ENCODE data around the gene TOM1L2. TPM values are rescaled to one million over a fixed set of nuclear protein-coding genes. Genes with fewer than 3 reads are reported as not detected.

TOM1L2 gene
- total and polyA plus RNA-seq, 2 donors from 2014 or later, result 28.2 to 59.4 TPM

- FAIRE-seq, result no peak
- intact Hi-C loops (cut with DNase I), result no loop called here
Measured at GRCh38 chr17:17954079-17954478, 18.1 kb downstream of the TOM1L2 start.

GRCh38 chr17:17952691-17953090, 19.5 kb downstream of the TOM1L2 start:
- no peak for DNase-seq
- intact Hi-C loops (cut with DNase I), result no loop called here
- H3K4me3 ChIP-seq (ENCODE audit: low read length in 3 of 3), result no peak overlapping the region
- TF ChIP-seq CTCF (IDR thresholded peaks at IDR 0.05; ENCODE audit: borderline replicate concordance, extremely low read depth, insufficient read depth), result no peak
- H3K9me3 ChIP-seq (ENCODE audit: control insufficient read depth in 2 of 3, insufficient read depth in 1 of 3, low read length in 3 of 3), result no peaks in the 10 kb centered on the region
- H3K27ac ChIP-seq (ENCODE audit: low read depth in 2 of 2, low read length in 2 of 2), result no peak overlapping the region
- no peak for FAIRE-seq
- H3K4me1 ChIP-seq (ENCODE audit: control insufficient read depth in 2 of 3, insufficient read depth in 2 of 3, low read depth in 1 of 3, low read length in 3 of 3), result peaks cover 0 to 3% (median 1%) of the 10 kb centered on the region in 3 donors
- H3K9ac ChIP-seq (ENCODE audit: low read length in 3 of 3), result no peak overlapping the region
- H3K36me3 ChIP-seq (ENCODE audit: control insufficient read depth in 2 of 3, insufficient read depth in 3 of 3, low read length in 3 of 3), result no peaks in the 10 kb centered on the region
- no peaks in the 10 kb centered on the region for H3K27me3 ChIP-seq (ENCODE audit: control insufficient read depth, insufficient read depth, low read length)

More at GRCh38 chr17:17954079-17954478, 18.1 kb downstream of the TOM1L2 start:
- no peak for DNase-seq
- no peaks in the 10 kb centered on the region for H3K36me3 ChIP-seq (ENCODE audit: control insufficient read depth in 2 of 3, insufficient read depth in 3 of 3, low read length in 3 of 3)
- H3K27me3 ChIP-seq (ENCODE audit: control insufficient read depth, insufficient read depth, low read length), result no peaks in the 10 kb centered on the region
- H3K4me3 ChIP-seq (ENCODE audit: low read length in 3 of 3), result no peak overlapping the region
- H3K4me1 ChIP-seq (ENCODE audit: control insufficient read depth in 2 of 3, insufficient read depth in 2 of 3, low read depth in 1 of 3, low read length in 3 of 3), result peaks cover 0 to 15% (median 14%) of the 10 kb centered on the region in 3 donors
- H3K9ac ChIP-seq (ENCODE audit: low read length in 3 of 3), result no peak overlapping the region
- H3K9me3 ChIP-seq (ENCODE audit: control insufficient read depth in 2 of 3, insufficient read depth in 1 of 3, low read length in 3 of 3), result no peaks in the 10 kb centered on the region
- H3K27ac ChIP-seq (ENCODE audit: low read depth in 2 of 2, low read length in 2 of 2), result no peak overlapping the region
- TF ChIP-seq CTCF (IDR thresholded peaks at IDR 0.05; ENCODE audit: borderline replicate concordance, extremely low read depth, insufficient read depth), result no peak

GRCh38 chr17:17951524-17951923, 20.7 kb downstream of the TOM1L2 start:
- FAIRE-seq (no peak), DNase-seq (no peak)
- H3K27ac ChIP-seq (ENCODE audit: low read depth in 2 of 2, low read length in 2 of 2), result no peak overlapping the region
- no peak for TF ChIP-seq CTCF (IDR thresholded peaks at IDR 0.05; ENCODE audit: borderline replicate concordance, extremely low read depth, insufficient read depth)
- intact Hi-C loops (cut with DNase I), result no loop called here
- no peaks in the 10 kb centered on the region for H3K27me3 ChIP-seq (ENCODE audit: control insufficient read depth, insufficient read depth, low read length)
- no peak overlapping the region for H3K4me3 ChIP-seq (ENCODE audit: low read length in 3 of 3)
- H3K9me3 ChIP-seq (ENCODE audit: control insufficient read depth in 2 of 3, insufficient read depth in 1 of 3, low read length in 3 of 3), result no peaks in the 10 kb centered on the region
- H3K9ac ChIP-seq (ENCODE audit: low read length in 3 of 3), result no peak overlapping the region
- no peaks in the 10 kb centered on the region for H3K36me3 ChIP-seq (ENCODE audit: control insufficient read depth in 2 of 3, insufficient read depth in 3 of 3, low read length in 3 of 3)
- peaks cover 0 to 3% (median 0%) of the 10 kb centered on the region in 3 donors for H3K4me1 ChIP-seq (ENCODE audit: control insufficient read depth in 2 of 3, insufficient read depth in 2 of 3, low read depth in 1 of 3, low read length in 3 of 3)

- no peak overlapping the region for H3K9ac ChIP-seq (ENCODE audit: low read length in 3 of 3)
- FAIRE-seq, result no peak
- H3K36me3 ChIP-seq (ENCODE audit: control insufficient read depth in 2 of 3, insufficient read depth in 3 of 3, low read length in 3 of 3), result no peaks in the 10 kb centered on the region
- DNase-seq, result no peak
- H3K27ac ChIP-seq (ENCODE audit: low read depth in 2 of 2, low read length in 2 of 2), result no peak overlapping the region
- no peaks in the 10 kb centered on the region for H3K27me3 ChIP-seq (ENCODE audit: control insufficient read depth, insufficient read depth, low read length)
- H3K4me3 ChIP-seq (ENCODE audit: low read length in 3 of 3), result no peak overlapping the region
- no peak for TF ChIP-seq CTCF (IDR thresholded peaks at IDR 0.05; ENCODE audit: borderline replicate concordance, extremely low read depth, insufficient read depth)
- intact Hi-C loops (cut with DNase I), result no loop called here
- peaks cover 0 to 3% (median 0%) of the 10 kb centered on the region in 3 donors for H3K4me1 ChIP-seq (ENCODE audit: control insufficient read depth in 2 of 3, insufficient read depth in 2 of 3, low read depth in 1 of 3, low read length in 3 of 3)
- no peaks in the 10 kb centered on the region for H3K9me3 ChIP-seq (ENCODE audit: control insufficient read depth in 2 of 3, insufficient read depth in 1 of 3, low read length in 3 of 3)
Measured at GRCh38 chr17:17950806-17951205, 21.4 kb downstream of the TOM1L2 start.

Measured in kidney (tissue), 14 donors.